GM12878 (cell line): ENCODE data around the gene ITGB5. TPM values are rescaled to one million over a fixed set of nuclear protein-coding genes. Genes with fewer than 3 reads are reported as not detected.

ENCODE experiments used
- ASH2L ChIP-seq: fragments of 300-600, 200-600 bp; sonication (generic); IDR thresholded peaks from 2 replicates; pipeline ENCODE4 v1.6.1; 2017; ENCODE audit warnings: low read depth, mild to moderate bottlenecking, borderline replicate concordance
- CHD2 ChIP-seq: IDR thresholded peaks from 2 replicates; pipeline ENCODE4 v1.6.1; 2011; ENCODE audit warnings: low read depth, low read length, improper control_type of control experiment, borderline replicate concordance
- CREM ChIP-seq: IDR thresholded peaks from 2 replicates; pipeline ENCODE4 v1.6.1; 2014; ENCODE audit warnings: antibody characterized with exemption, low read depth
- E2F8 ChIP-seq: fragments of 450-650 bp; IDR thresholded peaks from 2 replicates; pipeline ENCODE4 v1.6.1; 2018; ENCODE audit warnings: mild to moderate bottlenecking, low read depth, moderate library complexity; ENCODE audit not compliant: partially characterized antibody
- FOXM1 ChIP-seq: IDR thresholded peaks from 2 replicates; pipeline ENCODE4 v1.6.1; 2012; ENCODE audit warnings: low read depth, mild to moderate bottlenecking, inconsistent platforms, low read length, moderate library complexity
- JUND ChIP-seq: IDR thresholded peaks from 2 replicates; pipeline ENCODE4 v1.6.1; 2012; ENCODE audit warnings: low read depth, mild to moderate bottlenecking, low read length, improper control_type of control experiment, moderate library complexity
- LARP7 ChIP-seq: fragments of 450-650 bp; IDR thresholded peaks from 2 replicates; pipeline ENCODE4 v1.6.1; 2017; ENCODE audit warnings: mild to moderate bottlenecking
- MXI1 ChIP-seq: fragments of 150-350 bp; IDR thresholded peaks from 2 replicates; pipeline ENCODE4 v1.6.1; 2011; ENCODE audit warnings: low read depth, mild to moderate bottlenecking, inconsistent platforms, low read length, improper control_type of control experiment
- NBN ChIP-seq: fragments of 450-650 bp; IDR thresholded peaks from 2 replicates; pipeline ENCODE4 v1.6.1; 2016
- PBX3 ChIP-seq: IDR thresholded peaks from 2 replicates; pipeline ENCODE4 v1.6.1; 2011; ENCODE audit warnings: mild to moderate bottlenecking, low read depth, low read length, moderate library complexity; ENCODE audit not compliant: insufficient replicate concordance
- POLR2A ChIP-seq: IDR thresholded peaks from 2 replicates; pipeline ENCODE4 v1.6.1; 2011; ENCODE audit warnings: low read depth, mild to moderate bottlenecking, low read length
- RB1 ChIP-seq: fragments of 450-650 bp; formaldehyde crosslinking; IDR thresholded peaks from 2 replicates; pipeline ENCODE4 v1.6.1; 2017; ENCODE audit warnings: mild to moderate bottlenecking, borderline replicate concordance
- RCOR1 ChIP-seq: conservative IDR thresholded peaks from 2 replicates; pipeline ENCODE4 v1.6.1; 2012; ENCODE audit warnings: low read depth, low read length, improper control_type of control experiment
- RFX5 ChIP-seq: IDR thresholded peaks from 2 replicates; pipeline ENCODE4 v1.6.1; 2011; ENCODE audit warnings: low read depth, low read length, improper control_type of control experiment
- RUNX3 ChIP-seq: IDR thresholded peaks from 2 replicates; pipeline ENCODE4 v1.6.1; 2012; ENCODE audit warnings: low read length, inconsistent platforms
- SUPT20H ChIP-seq: IDR thresholded peaks from 2 replicates; pipeline ENCODE4 v1.6.1; 2011; ENCODE audit warnings: low read depth, mild to moderate bottlenecking, low read length, moderate library complexity, borderline replicate concordance; ENCODE audit not compliant: control insufficient read depth
- ZBTB4 ChIP-seq: fragments of 450-650 bp; formaldehyde crosslinking; IDR thresholded peaks from 2 replicates; pipeline ENCODE4 v1.4.0; 2022; ENCODE audit warnings: mild to moderate bottlenecking, moderate library complexity
- ZBTB40 ChIP-seq: fragments of 450-650 bp; IDR thresholded peaks from 2 replicates; pipeline ENCODE4 v1.6.1; 2016; ENCODE audit warnings: mild to moderate bottlenecking, moderate library complexity, borderline replicate concordance
- ZNF384 ChIP-seq: IDR thresholded peaks from 2 replicates; pipeline ENCODE4 v1.6.1; 2012; ENCODE audit warnings: low read depth, mild to moderate bottlenecking, low read length, improper control_type of control experiment, borderline replicate concordance
- ZZZ3 ChIP-seq: IDR thresholded peaks from 2 replicates; pipeline ENCODE4 v1.6.1; 2011; ENCODE audit warnings: low read depth; ENCODE audit not compliant: control insufficient read depth, insufficient read length
- polyA plus RNA-seq, 11 experiments: library from polyadenylated mRNA; depleted of rRNA in 4 of 11; unstranded in 6 of 11; stranded (reverse) in 5 of 11; fragments of >200 nt; fragmentation: Nextera tagmentation in 4 of 11; fragmentation: Illumina TruSeq in 1 of 11; extraction: Ambion mirVana in 4 of 11; extraction: Trizol in 1 of 11; gene quantifications; 1 replicate in 1 of 11; 2 replicates in 10 of 11; pipeline versions ENCODE4 v1.2.1 to v1.2.3, GENCODE V29; 2011 to 2016; ENCODE audit warnings: inconsistent platforms in 2 of 11, missing spikeins in 2 of 11, low read depth in 1 of 11
- total RNA-seq, 4 experiments: library from RNA; depleted of rRNA in 3 of 4; stranded (reverse); fragments of >200 nt in 3 of 4; fragmentation: Illumina TruSeq in 1 of 4; extraction: Trizol in 1 of 4; gene quantifications; 2 replicates each; pipeline versions ENCODE4 v1.2.1 to v1.2.3, GENCODE V29; 2013 to 2021

Gene ITGB5
- total and polyA plus RNA-seq, 10 of the 15 experiments (the other 5 are each of a cell fraction or from before 2014, with no cell fraction given) = 0.05 to 10.0 (median 0.83) TPM; not detected in 2

- no peak for TF ChIP-seq ZBTB4 (CRISPR knock-in tag)
- TF ChIP-seq RUNX3 = peak; percentile 58; the same call in 1 of the 2 replicates
- no peak for TF ChIP-seq ZNF384
- no peak for TF ChIP-seq JUND
- no peak for TF ChIP-seq E2F8
- no peak for TF ChIP-seq ZZZ3
- TF ChIP-seq SUPT20H = no peak
- TF ChIP-seq CREM = no peak
- TF ChIP-seq POLR2A = no peak
- no peak for TF ChIP-seq RB1
- TF ChIP-seq RFX5 = no peak
- no peak for TF ChIP-seq RCOR1
- TF ChIP-seq PBX3 = no peak
- no peak for TF ChIP-seq CHD2
- no peak for TF ChIP-seq NBN
- TF ChIP-seq ZBTB40 = no peak
- no peak for TF ChIP-seq MXI1
- TF ChIP-seq FOXM1 = no peak
- TF ChIP-seq ASH2L = no peak
- no peak for TF ChIP-seq LARP7
Measured at GRCh38 chr3:124829819-124830554, 57.2 kb downstream of the ITGB5 start (continued).
